NCI-H1092 treated with DMSO at 0.1 percent for 48 hours (cell line): ENCODE measurements around the gene ZCCHC2.

Source experiments
- DNase-seq: peaks from one replicate; lab custom pipeline; 2025; lab: John Stamatoyannopoulos, UW

ZCCHC2 gene

GRCh38 chr18:62522504-62523254 is at the start of gene ZCCHC2:
ZCCHC2 (plus strand) TSS chr18:62523025; CDS start chr18:62523425, 400 bp downstream.
- peak; percentile 99 for DNase-seq

DNA sequence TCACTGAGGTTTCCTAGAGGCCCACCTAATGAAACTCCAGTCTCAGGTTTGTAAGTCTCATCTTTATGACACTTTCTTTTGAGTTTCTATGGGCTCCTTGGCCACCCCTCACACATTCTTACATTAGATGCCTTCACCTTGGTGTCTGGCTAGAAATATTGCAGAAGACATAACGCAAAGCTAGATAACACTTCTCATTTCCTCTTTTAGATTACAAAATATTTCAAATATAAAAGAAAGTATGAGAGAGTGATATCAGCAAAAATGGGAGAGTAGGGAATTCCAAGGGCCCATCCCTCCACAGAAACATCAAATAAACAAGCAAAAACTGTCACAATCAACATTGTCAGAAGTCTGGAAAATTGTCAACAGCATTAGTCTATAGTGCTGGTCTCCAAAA is 43.3 kb upstream of the ZCCHC2 start:
- DNase-seq: no peak

- no peak for DNase-seq
Observed at GRCh38 chr18:62480927-62481326, 41.9 kb upstream of the ZCCHC2 start.

- no peak for DNase-seq
Observed at GRCh38 chr18:62484941-62485340, 37.9 kb upstream of the ZCCHC2 start.

DNA sequence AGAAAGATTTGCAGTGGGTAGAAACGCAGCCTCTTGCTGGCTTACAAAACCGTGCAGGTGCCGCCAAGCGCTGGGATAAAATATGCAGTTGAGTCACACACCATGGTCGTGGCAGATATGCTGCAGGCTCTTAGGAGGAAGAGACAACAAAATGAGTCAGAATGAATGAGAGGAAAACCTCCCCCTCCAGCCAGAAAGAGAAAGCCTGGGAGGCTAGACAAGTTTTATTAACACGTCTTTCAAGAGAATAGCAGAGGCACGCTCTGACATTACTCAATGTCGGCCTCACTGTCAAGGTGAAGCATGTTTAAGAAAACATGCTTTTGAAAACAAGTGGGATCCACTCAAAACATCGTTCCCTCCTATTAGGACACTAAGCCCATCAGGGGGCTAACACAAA is 37.1 kb upstream of the ZCCHC2 start:
- DNase-seq: no peak

- DNase-seq: peak; percentile 4
Observed at GRCh38 chr18:62486290-62486964, 36.4 kb upstream of the ZCCHC2 start.

- DNase-seq: no peak
Observed at GRCh38 chr18:62487161-62487560, 35.7 kb upstream of the ZCCHC2 start.

- DNase-seq: no peak
Observed at GRCh38 chr18:62490967-62491695, 31.7 kb upstream of the ZCCHC2 start.

- DNase-seq: no peak
Observed at GRCh38 chr18:62493033-62493862, 29.6 kb upstream of the ZCCHC2 start.

- no peak for DNase-seq
Observed at GRCh38 chr18:62494764-62495163, 28.1 kb upstream of the ZCCHC2 start.

DNA sequence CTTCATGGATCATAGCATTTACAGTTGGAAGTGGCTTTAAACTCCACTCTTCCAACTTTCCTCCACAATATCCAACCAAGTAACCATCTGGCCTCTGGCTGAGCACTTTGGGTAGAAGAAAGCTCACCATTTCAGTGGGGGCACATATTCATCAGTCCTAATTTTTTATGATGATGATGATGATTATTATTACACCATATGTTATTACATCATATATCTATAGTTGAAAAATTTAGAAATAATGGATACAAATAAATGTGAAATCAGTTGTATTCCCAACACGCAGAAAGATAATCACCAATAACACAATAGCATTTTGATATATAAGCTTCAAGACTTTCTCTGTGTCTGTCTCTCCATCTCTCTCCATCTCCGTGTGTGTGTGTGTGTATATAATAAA is 26.6 kb upstream of the ZCCHC2 start:
- no peak for DNase-seq

DNA sequence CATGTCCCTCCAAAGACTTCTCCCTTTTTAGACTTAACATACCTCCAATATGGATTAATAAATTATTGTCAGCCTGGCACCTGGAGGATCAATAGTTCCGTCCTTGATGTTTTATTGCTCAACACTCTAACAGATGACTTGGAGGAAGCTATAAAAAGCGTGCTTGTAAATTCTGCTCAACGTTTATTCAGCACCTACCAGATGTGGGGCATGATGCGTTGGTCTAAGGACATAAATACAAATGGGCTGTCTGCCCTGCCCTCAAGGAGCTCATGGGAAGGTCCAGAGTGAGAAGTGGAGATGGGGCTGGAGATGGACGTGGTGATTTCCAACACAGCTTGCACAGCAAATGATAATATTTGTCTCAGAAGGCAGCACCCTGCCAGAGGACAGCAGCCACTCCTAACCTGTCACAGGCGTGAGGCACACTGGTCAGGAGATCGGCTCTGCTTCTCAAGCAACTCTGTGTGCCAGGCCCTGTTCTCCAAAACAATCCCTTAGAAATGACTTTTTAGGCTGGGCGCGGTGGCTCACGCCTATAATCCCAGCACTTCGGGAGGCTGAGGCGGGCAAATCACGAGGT is 25.5 kb upstream of the ZCCHC2 start:
- DNase-seq: no peak

GRCh38 chr18:62498616-62499262 is 24.1 kb upstream of the ZCCHC2 start:
- DNase-seq: no peak

GRCh38 chr18:62499263-62499650 is 23.6 kb upstream of the ZCCHC2 start:
- DNase-seq: no peak

DNA sequence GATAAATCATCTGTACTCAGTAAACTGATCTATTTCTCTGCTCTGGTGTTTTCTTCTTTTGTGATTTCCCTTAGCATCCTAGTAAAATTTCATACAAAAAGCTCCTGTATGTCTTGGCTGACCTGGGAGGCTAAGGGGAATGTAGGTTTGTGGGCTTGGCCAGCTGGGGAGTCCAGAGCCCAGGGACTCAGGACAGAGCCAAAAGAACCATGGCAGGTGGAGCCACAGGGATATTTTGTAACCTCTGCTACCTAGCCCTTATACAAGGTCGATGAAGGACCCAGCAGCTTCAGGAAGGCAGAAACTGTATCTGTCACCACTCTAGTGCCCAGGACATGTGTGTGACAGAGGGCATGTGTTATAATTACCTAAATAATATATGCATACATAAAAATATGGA is 22.7 kb upstream of the ZCCHC2 start:
- DNase-seq: no peak

- DNase-seq: no peak
Observed at GRCh38 chr18:62500966-62501591, 21.7 kb upstream of the ZCCHC2 start.

DNA sequence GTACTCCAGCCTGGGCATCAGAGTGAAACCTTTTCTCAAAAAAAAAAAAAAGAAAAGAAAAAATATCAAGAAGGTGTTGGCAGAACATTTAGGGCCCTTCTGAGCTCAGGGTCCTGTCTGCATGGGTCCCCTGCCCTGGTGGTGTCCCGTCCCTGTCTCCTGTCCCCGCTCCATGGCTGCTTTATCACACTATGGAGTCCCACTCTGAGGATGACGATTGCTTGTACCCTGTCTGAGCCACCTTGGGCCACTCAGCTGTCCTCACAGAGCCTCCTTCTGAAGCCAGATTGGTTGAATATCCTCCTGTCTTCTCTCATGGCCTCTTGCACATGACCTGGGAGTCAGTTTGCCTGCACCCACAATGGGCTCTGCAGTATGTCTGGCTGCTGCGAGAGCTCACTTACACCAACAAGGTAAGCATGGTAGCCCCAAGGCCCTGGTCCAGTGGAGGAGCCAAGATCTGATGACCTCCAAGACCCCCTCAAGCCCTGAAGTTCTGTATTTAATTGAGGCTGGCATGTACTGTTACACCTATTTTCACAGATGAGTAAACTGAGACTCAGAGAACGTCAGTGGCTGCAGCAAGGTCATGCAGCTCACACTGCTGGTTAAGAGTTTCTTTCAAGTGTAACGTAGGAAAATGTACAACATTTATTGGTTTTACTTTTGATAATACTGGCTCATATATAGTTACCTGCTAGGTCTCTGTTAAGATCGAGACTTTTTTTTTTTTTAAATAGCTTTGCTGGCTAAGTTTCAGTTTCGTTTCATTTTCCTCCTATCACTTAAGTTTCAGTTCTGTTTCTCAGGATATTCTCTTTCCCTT is 16.9 kb upstream of the ZCCHC2 start:
- DNase-seq: no peak

DNA sequence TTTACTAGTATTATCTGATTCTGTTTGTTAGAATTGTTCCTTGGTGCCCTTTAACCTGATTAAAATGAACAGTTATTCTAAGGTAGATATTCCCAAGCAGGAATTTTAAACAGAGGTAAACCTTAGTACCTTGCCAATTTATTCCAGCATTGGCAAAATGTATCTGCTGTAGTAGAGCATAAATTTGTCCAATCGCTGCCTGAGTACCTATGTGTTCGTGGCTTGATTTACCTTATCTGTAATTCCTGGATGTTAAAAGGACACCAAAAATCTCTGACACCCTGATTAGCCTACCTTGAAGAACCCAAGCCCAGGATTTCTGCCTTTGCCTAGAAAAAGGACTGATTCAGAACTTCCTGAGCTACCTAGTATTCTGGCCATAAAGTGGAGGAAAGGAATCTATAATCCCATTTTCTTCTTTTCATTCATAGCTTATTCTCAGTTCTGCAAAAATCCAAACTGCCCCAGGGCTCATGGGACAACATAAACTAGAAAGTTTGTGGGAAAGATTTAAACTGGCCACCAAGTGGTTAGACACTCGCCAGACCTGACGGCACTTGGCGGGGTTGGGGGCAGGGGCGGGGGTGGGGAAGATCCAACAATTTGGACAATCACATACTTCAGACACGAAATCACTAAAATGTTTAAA is 16.2 kb upstream of the ZCCHC2 start:
- no peak for DNase-seq

DNA sequence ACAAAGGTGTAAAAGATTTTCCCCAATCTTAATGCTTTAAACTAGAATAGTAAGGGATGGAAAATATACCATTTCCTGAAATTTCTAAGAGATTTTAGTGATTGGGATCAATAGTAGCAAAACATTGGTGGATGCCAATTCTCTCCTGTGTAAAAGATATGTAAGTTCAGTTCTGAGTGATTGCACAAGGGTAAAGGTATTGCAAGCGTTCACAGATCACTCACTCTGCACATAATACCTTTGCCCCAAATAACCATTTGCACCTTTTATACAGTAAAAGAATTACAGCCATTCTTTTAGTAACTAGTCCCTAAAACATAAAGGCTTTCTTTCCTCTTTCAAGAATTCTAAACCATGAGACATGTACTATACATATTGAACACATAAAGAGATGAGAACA is 13.0 kb upstream of the ZCCHC2 start:
- DNase-seq: no peak
